CD14-positive monocyte (primary cell): Measurements from ENCODE around the gene IGF2. TPM values are rescaled to one million over a fixed set of nuclear protein-coding genes. Genes with fewer than 3 reads are reported as not detected.

Experiments
- DNase-seq, 3 donors: peaks; one replicate each; pipeline ENCODE4 v3.0.0-alpha.2; 2011 to 2022
- H2AFZ ChIP-seq: 2 replicates; pipeline ENCODE4 v1.6.0; 2012; ENCODE audit warnings: mild to moderate bottlenecking, low read depth, low read length, inconsistent platforms; ENCODE audit not compliant: insufficient read depth, poor library complexity, severe bottlenecking
- H3K27ac ChIP-seq, 2 donors: 1 replicate in 1 of 2; 2 replicates in 1 of 2; pipeline ENCODE4 v1.5.1; 2012 to 2013; ENCODE audit warnings: low read length in 2 of 2, control low read depth in 1 of 2, inconsistent platforms in 1 of 2, low read depth in 1 of 2, mild to moderate bottlenecking in 1 of 2
- H3K27me3 ChIP-seq, 2 donors: one replicate each; pipeline versions ENCODE4 v1.6.0 to v1.6.1; 2011 to 2013; ENCODE audit warnings: low read length in 2 of 2; ENCODE audit not compliant: control insufficient read depth in 2 of 2, insufficient read depth in 2 of 2
- H3K36me3 ChIP-seq, 2 donors: replicated peaks in 1 of 2; 1 replicate in 1 of 2; 2 replicates in 1 of 2; pipeline versions ENCODE4 v1.5.1 to v1.6.1; 2012 to 2013; ENCODE audit warnings: low read length in 2 of 2, control low read depth in 1 of 2, inconsistent platforms in 1 of 2, mild to moderate bottlenecking in 1 of 2; ENCODE audit not compliant: insufficient read depth in 2 of 2, control insufficient read depth in 1 of 2
- H3K4me1 ChIP-seq, 2 donors: 1 replicate in 1 of 2; 2 replicates in 1 of 2; pipeline versions ENCODE4 v1.5.1 to v1.6.1; 2012 to 2013; ENCODE audit warnings: low read length in 2 of 2, control low read depth in 1 of 2, inconsistent platforms in 1 of 2, mild to moderate bottlenecking in 1 of 2, moderate library complexity in 1 of 2; ENCODE audit not compliant: insufficient read depth in 2 of 2, control insufficient read depth in 1 of 2
- H3K4me2 ChIP-seq: replicated peaks from 2 replicates; pipeline ENCODE3; 2012; ENCODE audit warnings: low read length, moderate library complexity, mild to moderate bottlenecking; ENCODE audit not compliant: poor library complexity, severe bottlenecking; ENCODE audit errors: extremely low read depth
- H3K4me3 ChIP-seq, 3 experiments: fragments of 200-600 bp in 1 of 3; sonication (generic) in 1 of 3; replicated peaks in 1 of 3; 1 replicate in 2 of 3; 2 replicates in 1 of 3; pipeline ENCODE4 v1.5.1; 2011 to 2013; ENCODE audit warnings: low read length in 3 of 3, mild to moderate bottlenecking in 3 of 3, control low read depth in 2 of 3, low read depth in 2 of 3, inconsistent platforms in 1 of 3, moderate library complexity in 1 of 3
- H3K79me2 ChIP-seq: 2 replicates; pipeline ENCODE4 v1.6.0; 2012; ENCODE audit warnings: mild to moderate bottlenecking, control low read depth, inconsistent platforms, low read length, moderate library complexity; ENCODE audit not compliant: insufficient read depth
- H3K9ac ChIP-seq: 2 replicates; pipeline ENCODE4 v1.6.0; 2017; ENCODE audit warnings: low read length, mild to moderate bottlenecking; ENCODE audit not compliant: insufficient read depth, poor library complexity, severe bottlenecking
- H3K9me3 ChIP-seq, 2 donors: replicated peaks in 1 of 2; 1 replicate in 1 of 2; 2 replicates in 1 of 2; pipeline versions ENCODE4 v1.5.1 to v1.6.1; 2012 to 2013; ENCODE audit warnings: low read length in 2 of 2, control low read depth in 1 of 2; ENCODE audit not compliant: control insufficient read depth in 1 of 2, insufficient read depth in 1 of 2
- H4K20me1 ChIP-seq: 2 replicates; pipeline ENCODE4 v1.6.0; 2012; ENCODE audit warnings: mild to moderate bottlenecking, low read length, control low read depth, moderate library complexity; ENCODE audit not compliant: insufficient read depth
- H3K27ac Mint-ChIP-seq, 7 donors: one replicate each; pipeline ENCODE4 v1.8.0; 2020; ENCODE audit warnings: mild to moderate bottlenecking in 7 of 7, mixed read lengths in 7 of 7, moderate library complexity in 6 of 7, inconsistent platforms in 2 of 7
- H3K27me3 Mint-ChIP-seq, 3 donors: one replicate each; pipeline ENCODE4 v1.8.0; 2021 to 2022; ENCODE audit warnings: low read depth in 3 of 3, mild to moderate bottlenecking in 3 of 3, mixed read lengths in 3 of 3, moderate library complexity in 3 of 3, inconsistent platforms in 1 of 3
- H3K36me3 Mint-ChIP-seq, 2 donors: one replicate each; pipeline ENCODE4 v1.8.0; 2020; ENCODE audit warnings: mixed read lengths in 2 of 2, inconsistent platforms in 1 of 2, mild to moderate bottlenecking in 1 of 2
- H3K4me1 Mint-ChIP-seq: one replicate; pipeline ENCODE4 v1.8.0; 2020; ENCODE audit warnings: mild to moderate bottlenecking, mixed read lengths
- H3K4me3 Mint-ChIP-seq, 2 donors: one replicate each; pipeline ENCODE4 v1.8.0; 2020; ENCODE audit warnings: mild to moderate bottlenecking in 2 of 2, mixed read lengths in 2 of 2, moderate library complexity in 1 of 2
- H3K9me3 Mint-ChIP-seq, 7 donors: one replicate each; pipeline ENCODE4 v1.8.0; 2020 to 2022; ENCODE audit warnings: mixed read lengths in 7 of 7, mild to moderate bottlenecking in 6 of 7, moderate library complexity in 6 of 7, inconsistent platforms in 2 of 7
- WGBS: methylation state at CpG from one replicate; pipeline ENCODE4 v1.1.5; 2013; ENCODE audit warnings: missing lambda C conversion rate; ENCODE audit not compliant: insufficient coverage; 5-methylcytosine and 5-hydroxymethylcytosine counted together
- intact Hi-C, 2 donors: fragments of 100-400 bp; cut with micrococcal nuclease; formaldehyde crosslinking; loops; one replicate each; pipeline versions ENCODE4 v1.15.0 to v1.15.1; 2023
- polyA plus RNA-seq, 3 donors: library from polyadenylated mRNA; depleted of rRNA in 1 of 3; unstranded in 2 of 3; stranded (reverse) in 1 of 3; fragments of 300-500 nt in 2 of 3; fragments of >200 nt in 1 of 3; fragmentation: Illumina TruSeq in 2 of 3; gene quantifications; 1 replicate in 2 of 3; 2 replicates in 1 of 3; pipeline ENCODE4 v1.2.3, GENCODE V29; 2012 to 2021
- TF ChIP-seq, protein P1 (sequence below): fragments of 200-600 bp; IDR thresholded peaks from one replicate; pipeline ENCODE4 v1.8.0; 2022; ENCODE audit warnings: antibody characterized with exemption, mild to moderate bottlenecking

IGF2 gene
- polyA plus RNA-seq, 3 donors, result not detected

DNA sequence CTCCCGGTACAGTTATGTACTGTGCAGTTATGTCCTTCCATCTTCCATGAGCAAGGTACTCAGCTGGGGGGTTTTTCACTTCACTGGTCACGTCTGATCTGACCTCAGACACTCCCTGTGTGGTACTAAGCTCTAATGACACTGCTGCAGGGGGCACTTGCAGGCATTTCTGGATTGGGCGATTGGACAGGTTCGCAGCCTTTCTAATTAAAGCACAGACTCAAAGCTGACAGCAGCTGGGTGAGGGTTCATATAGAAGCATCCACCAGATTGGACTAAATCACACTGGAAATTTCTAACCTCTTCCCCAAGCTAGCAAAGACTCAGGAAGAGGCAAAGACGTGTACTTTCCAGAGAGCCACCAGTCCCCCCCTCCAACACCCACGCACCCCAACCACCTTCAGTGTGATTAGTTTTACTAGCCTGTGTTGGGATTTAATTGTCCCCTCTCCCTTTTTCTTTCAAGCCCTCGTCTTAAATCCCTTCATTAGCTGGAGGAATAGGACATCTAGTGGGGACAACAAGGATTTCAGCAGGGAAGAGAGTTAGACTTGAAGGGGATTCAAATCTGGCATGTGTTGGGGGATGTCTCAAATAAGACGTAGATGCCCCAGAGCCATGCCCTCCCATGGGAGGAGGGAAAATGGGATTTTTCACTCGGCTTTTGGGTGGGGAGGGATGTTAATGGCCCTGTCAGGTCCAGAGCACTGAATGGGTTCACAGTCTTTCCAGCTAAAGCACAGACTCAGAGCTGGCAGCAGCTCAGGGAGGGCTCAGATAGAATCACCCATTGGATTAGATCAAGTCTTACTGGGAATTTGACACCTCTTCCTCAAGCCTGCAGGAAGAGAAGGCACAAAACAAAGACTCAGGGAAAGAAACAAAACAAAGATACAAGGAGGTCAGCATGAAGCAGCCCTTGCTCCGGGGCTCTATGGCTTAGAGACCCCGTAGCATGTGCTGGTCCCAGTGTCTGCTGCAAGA, 11.0 kb upstream of the IGF2 start:
- H3K4me3 Mint-ChIP-seq, result peak overlapping the region in 1 of 2 donors; percentile 49
- H3K4me3 ChIP-seq, result no peak overlapping the region
- no peaks in the 10 kb centered on the region for H4K20me1 ChIP-seq
- no peaks in the 10 kb centered on the region for H3K36me3 Mint-ChIP-seq
- no peak overlapping the region for H3K27ac ChIP-seq
- peaks cover 5 to 7% of the 10 kb centered on the region in 2 donors for H3K4me1 ChIP-seq
- DNase-seq, result no peak
- peaks cover 50 to 78% (median 58%) of the 10 kb centered on the region in 3 donors for H3K27me3 Mint-ChIP-seq
- no peaks in the 10 kb centered on the region for H3K36me3 ChIP-seq
- WGBS, result 43% methylated on average over 5 of the region's 11 CpGs
- H2AFZ ChIP-seq, result no peak overlapping the region
- H3K9ac ChIP-seq, result no peak overlapping the region
- TF ChIP-seq, protein P1, sequence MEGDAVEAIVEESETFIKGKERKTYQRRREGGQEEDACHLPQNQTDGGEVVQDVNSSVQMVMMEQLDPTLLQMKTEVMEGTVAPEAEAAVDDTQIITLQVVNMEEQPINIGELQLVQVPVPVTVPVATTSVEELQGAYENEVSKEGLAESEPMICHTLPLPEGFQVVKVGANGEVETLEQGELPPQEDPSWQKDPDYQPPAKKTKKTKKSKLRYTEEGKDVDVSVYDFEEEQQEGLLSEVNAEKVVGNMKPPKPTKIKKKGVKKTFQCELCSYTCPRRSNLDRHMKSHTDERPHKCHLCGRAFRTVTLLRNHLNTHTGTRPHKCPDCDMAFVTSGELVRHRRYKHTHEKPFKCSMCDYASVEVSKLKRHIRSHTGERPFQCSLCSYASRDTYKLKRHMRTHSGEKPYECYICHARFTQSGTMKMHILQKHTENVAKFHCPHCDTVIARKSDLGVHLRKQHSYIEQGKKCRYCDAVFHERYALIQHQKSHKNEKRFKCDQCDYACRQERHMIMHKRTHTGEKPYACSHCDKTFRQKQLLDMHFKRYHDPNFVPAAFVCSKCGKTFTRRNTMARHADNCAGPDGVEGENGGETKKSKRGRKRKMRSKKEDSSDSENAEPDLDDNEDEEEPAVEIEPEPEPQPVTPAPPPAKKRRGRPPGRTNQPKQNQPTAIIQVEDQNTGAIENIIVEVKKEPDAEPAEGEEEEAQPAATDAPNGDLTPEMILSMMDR, result no peak
- peaks cover 12% of the 10 kb centered on the region for H3K4me1 Mint-ChIP-seq
- no peak overlapping the region for H3K27ac Mint-ChIP-seq
- intact Hi-C loops, result loop anchor here (5.0 to 10.0 kb wide), 5 partner anchors 225 to 318 kb away; partner anchors contain the start of genes PRR33 (in 1 of the 2), SYT8 (in 1 of the 2) and TNNI2 (in 1 of the 2)
- H3K79me2 ChIP-seq, result no peaks in the 10 kb centered on the region
- H3K27me3 ChIP-seq, result peaks cover 6 to 58% of the 10 kb centered on the region in 2 donors
- H3K4me2 ChIP-seq, result no peak overlapping the region
- H3K9me3 ChIP-seq, result peaks cover 0 to 5% of the 10 kb centered on the region in 2 donors
- H3K9me3 Mint-ChIP-seq, result peaks cover 0 to 5% (median 1%) of the 10 kb centered on the region in 7 donors

DNA sequence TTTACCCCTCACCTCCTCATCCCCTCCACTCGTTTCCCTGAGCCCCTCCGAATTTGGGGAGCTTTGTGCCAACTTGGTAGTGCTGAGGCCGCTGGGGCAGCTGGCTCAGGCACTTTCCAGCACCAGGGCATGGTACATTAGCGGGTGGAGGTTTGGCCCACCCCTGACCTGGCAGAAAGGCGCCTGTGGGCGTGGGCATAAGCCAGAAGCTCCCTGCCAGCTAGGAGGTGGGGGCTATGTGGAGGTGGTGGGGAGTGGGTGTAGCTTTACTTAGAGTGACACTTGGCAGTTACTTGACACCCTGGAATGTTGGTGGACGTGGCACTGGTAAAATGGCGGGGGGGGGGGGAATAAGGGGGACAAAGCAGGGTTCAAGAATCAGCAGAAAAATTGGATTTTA, 10.3 kb upstream of the IGF2 start:
- Mint-ChIP-seq H3K9me3 (peaks cover 0 to 5% (median 2%) of the 10 kb centered on the region in 7 donors), H3K4me1 (peaks cover 12% of the 10 kb centered on the region), H3K36me3 (no peaks in the 10 kb centered on the region), H3K27ac (no peak overlapping the region), H3K4me3 (no peak overlapping the region), H3K27me3 (peaks cover 57 to 83% (median 65%) of the 10 kb centered on the region in 3 donors)
- Histone ChIP-seq H2AFZ (no peak overlapping the region), H3K27me3 (peaks cover 6 to 64% of the 10 kb centered on the region in 2 donors), H3K27ac (no peak overlapping the region), H3K79me2 (no peaks in the 10 kb centered on the region), H3K4me1 (peaks cover 5 to 7% of the 10 kb centered on the region in 2 donors), H4K20me1 (no peaks in the 10 kb centered on the region), H3K9ac (no peak overlapping the region), H3K36me3 (no peaks in the 10 kb centered on the region), H3K4me3 (no peak overlapping the region), H3K9me3 (peaks cover 0 to 8% of the 10 kb centered on the region in 2 donors), H3K4me2 (no peak overlapping the region)
- intact Hi-C loops, result loop anchor here in 1 of 2 donors (5.0 kb wide), 1 partner anchor 317 kb away; the partner anchor contains the start of gene SYT8
- no peak for DNase-seq
- TF ChIP-seq, protein P1, result no peak
- WGBS, result 76% methylated on average over 4 of the region's 8 CpGs
